GM12875 (cell line): ENCODE results near the gene RNF145.
A peak's percentile ranks its signal among the peaks of the same experiment; 100 is the strongest.

Experiments used
- H3K4me3 ChIP-seq: one replicate; pipeline ENCODE4 v1.5.1; 2011; ENCODE audit warnings: low read depth, low read length, control low read depth
- CTCF ChIP-seq: IDR thresholded peaks from 2 replicates; pipeline ENCODE4 v1.5.1; 2011; ENCODE audit warnings: low read depth, mild to moderate bottlenecking, control low read depth, inconsistent platforms, low read length, moderate library complexity, borderline replicate concordance; ENCODE audit not compliant: insufficient read depth

RNF145 gene

GRCh38 chr5:159139802-159140201 lies 69.6 kb downstream of the RNF145 start:
- no peak overlapping the region for H3K4me3 ChIP-seq
- no peak for TF ChIP-seq CTCF

- no peak for TF ChIP-seq CTCF
- H3K4me3 ChIP-seq, result no peak overlapping the region
These were observed 73.3 kb downstream of the RNF145 start for GRCh38 chr5:159135896-159136531.

- peak; percentile 58 for TF ChIP-seq CTCF
- no peak overlapping the region for H3K4me3 ChIP-seq
These were observed 76.2 kb downstream of the RNF145 start for GRCh38 chr5:159133041-159133741.

- TF ChIP-seq CTCF, result no peak
These were observed 76.8 kb downstream of the RNF145 start for GRCh38 chr5:159132429-159133040.

GRCh38 chr5:159131951-159132350 lies 77.4 kb downstream of the RNF145 start:
- TF ChIP-seq CTCF, result no peak
- H3K4me3 ChIP-seq, result no peak overlapping the region

More at GRCh38 chr5:159132429-159133040, 76.8 kb downstream of the RNF145 start:
- H3K4me3 ChIP-seq, result no peak overlapping the region

GRCh38 chr5:159130871-159131270 lies 78.5 kb downstream of the RNF145 start:
- no peak for TF ChIP-seq CTCF
- H3K4me3 ChIP-seq, result no peak overlapping the region
